ENCODE data around the gene ZNF611. TPM values are rescaled to one million over a fixed set of nuclear protein-coding genes. Genes with fewer than 3 reads are reported as not detected.
"Not testable (repeated sequence)": the region's sequence is repeated elsewhere in the genome, so short reads cannot be mapped to it uniquely, and the experiment has no call there.

Gene ZNF611
- total and polyA plus RNA-seq, 9 donors, result 4.9 to 10.5 (median 7.1) TPM

GRCh38 chr19:52687684-52688083, 47.2 kb downstream of the ZNF611 start:
- DNase-seq, result no peak
- Histone ChIP-seq H3K27ac (ENCODE audit: low read length) (no peak overlapping the region), H3K36me3 (ENCODE audit: control insufficient read depth, insufficient read depth, low read length) (peaks cover 1% of the 10 kb centered on the region), H3K4me1 (ENCODE audit: control insufficient read depth, insufficient read depth, low read length) (peaks cover 7% of the 10 kb centered on the region), H3K9me3 (replicated peaks; ENCODE audit: control insufficient read depth, low read depth, low read length) (no peaks in the 10 kb centered on the region), H3K4me3 (ENCODE audit: low read length) (no peak overlapping the region), H3K27me3 (ENCODE audit: control insufficient read depth, insufficient read depth, low read length) (no peaks in the 10 kb centered on the region)
- WGBS (ENCODE audit: insufficient coverage), result no CpG with 5 or more reads among the region's 3 CpGs

- Histone ChIP-seq H3K27me3 (ENCODE audit: control insufficient read depth, insufficient read depth, low read length) (no peaks in the 10 kb centered on the region), H3K36me3 (ENCODE audit: control insufficient read depth, insufficient read depth, low read length) (peaks cover 3% of the 10 kb centered on the region), H3K4me1 (ENCODE audit: control insufficient read depth, insufficient read depth, low read length) (no peaks in the 10 kb centered on the region), H3K9me3 (replicated peaks; ENCODE audit: control insufficient read depth, low read depth, low read length) (no peaks in the 10 kb centered on the region), H3K27ac (ENCODE audit: low read length) (no peak overlapping the region), H3K4me3 (ENCODE audit: low read length) (no peak overlapping the region)
- no CpG with 5 or more reads among the region's 1 CpG for WGBS (ENCODE audit: insufficient coverage)
- no peak for DNase-seq
Observed at GRCh38 chr19:52685811-52686210, 49.0 kb downstream of the ZNF611 start.

DNA sequence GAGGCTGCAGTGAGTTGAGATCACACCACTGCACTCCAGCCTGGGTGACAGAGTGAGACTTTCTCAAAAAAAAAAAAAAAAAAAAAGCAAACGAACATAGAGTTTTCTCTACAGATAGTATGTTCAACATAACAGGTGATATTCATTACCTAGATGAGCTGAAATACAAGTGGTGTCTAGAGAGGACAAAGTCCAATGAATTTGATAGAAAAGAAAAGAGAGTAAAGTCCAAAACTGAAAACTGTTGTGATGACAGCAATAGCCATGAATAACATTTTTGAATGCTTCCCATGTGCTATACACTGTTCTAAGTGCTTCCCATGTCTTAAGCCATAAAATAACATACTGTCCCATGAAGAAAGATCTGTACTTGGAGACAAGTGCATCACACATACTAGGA, 53.6 kb downstream of the ZNF611 start:
- peaks cover 10% of the 10 kb centered on the region for H3K36me3 ChIP-seq (ENCODE audit: control insufficient read depth, insufficient read depth, low read length)
- WGBS (ENCODE audit: insufficient coverage), result no CpG with 5 or more reads among the region's 1 CpG
- not testable (repeated sequence) for H3K27me3 ChIP-seq (ENCODE audit: control insufficient read depth, insufficient read depth, low read length); H3K9me3 ChIP-seq (replicated peaks; ENCODE audit: control insufficient read depth, low read depth, low read length); H3K27ac ChIP-seq (ENCODE audit: low read length); H3K4me3 ChIP-seq (ENCODE audit: low read length); H3K4me1 ChIP-seq (ENCODE audit: control insufficient read depth, insufficient read depth, low read length); DNase-seq

- H3K36me3 ChIP-seq (ENCODE audit: control insufficient read depth, insufficient read depth, low read length), result peaks cover 10% of the 10 kb centered on the region
- no peak for DNase-seq
- H3K9me3 ChIP-seq (replicated peaks; ENCODE audit: control insufficient read depth, low read depth, low read length), result no peaks in the 10 kb centered on the region
- H3K27me3 ChIP-seq (ENCODE audit: control insufficient read depth, insufficient read depth, low read length), result no peaks in the 10 kb centered on the region
- 94% methylated on average over 5 of the region's 5 CpGs for WGBS (ENCODE audit: insufficient coverage)
- no peak overlapping the region for H3K4me3 ChIP-seq (ENCODE audit: low read length)
- no peaks in the 10 kb centered on the region for H3K4me1 ChIP-seq (ENCODE audit: control insufficient read depth, insufficient read depth, low read length)
- no peak overlapping the region for H3K27ac ChIP-seq (ENCODE audit: low read length)
Observed at GRCh38 chr19:52679598-52679997, 55.2 kb downstream of the ZNF611 start.

DNA sequence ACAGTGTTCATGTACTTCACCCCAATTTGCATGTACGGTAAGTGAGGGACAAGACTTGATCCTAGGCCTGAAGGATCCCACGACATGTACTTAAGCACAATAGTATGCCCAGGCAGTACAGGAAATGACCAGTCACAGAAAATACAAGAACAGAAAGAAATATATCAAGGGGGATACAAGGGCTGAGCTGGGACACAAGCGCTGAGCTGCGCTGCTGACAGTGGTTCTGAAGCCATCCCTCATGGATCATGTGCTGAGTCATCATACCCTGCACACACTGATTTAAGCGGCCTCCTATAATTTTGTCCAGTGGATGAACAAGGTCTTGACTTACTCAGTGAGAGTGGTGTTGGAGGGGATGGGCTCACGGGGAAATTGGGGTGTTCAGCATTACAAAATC, 59.6 kb downstream of the ZNF611 start:
- H3K4me3 ChIP-seq (ENCODE audit: low read length); H3K27ac ChIP-seq (ENCODE audit: low read length); H3K4me1 ChIP-seq (ENCODE audit: control insufficient read depth, insufficient read depth, low read length); H3K36me3 ChIP-seq (ENCODE audit: control insufficient read depth, insufficient read depth, low read length); DNase-seq; H3K9me3 ChIP-seq (replicated peaks; ENCODE audit: control insufficient read depth, low read depth, low read length); H3K27me3 ChIP-seq (ENCODE audit: control insufficient read depth, insufficient read depth, low read length): not testable (repeated sequence)
- WGBS (ENCODE audit: insufficient coverage), result 93% methylated on average over 4 of the region's 6 CpGs

DNA sequence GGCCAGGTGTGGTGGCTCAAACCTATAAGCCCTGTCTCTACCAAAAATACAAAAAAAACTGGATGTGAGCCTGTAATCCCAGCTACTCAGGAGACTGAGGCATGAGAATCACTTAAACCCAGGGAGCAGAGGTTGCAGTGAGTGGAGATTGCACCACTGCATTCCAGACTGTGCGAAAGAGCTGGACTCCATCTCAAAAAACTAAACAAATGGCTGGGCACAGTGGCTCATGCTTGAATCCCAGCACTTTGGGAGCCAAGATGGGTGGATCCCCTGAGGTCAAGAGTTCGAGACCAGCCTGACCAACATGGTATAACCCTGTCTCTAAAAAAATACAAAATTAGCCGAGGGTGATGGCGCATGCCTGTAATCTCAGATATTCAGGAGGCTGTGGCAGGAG, 61.8 kb downstream of the ZNF611 start:
- H3K27ac ChIP-seq (ENCODE audit: low read length), result no peak overlapping the region
- H3K4me3 ChIP-seq (ENCODE audit: low read length), result no peak overlapping the region
- H3K4me1 ChIP-seq (ENCODE audit: control insufficient read depth, insufficient read depth, low read length), result no peaks in the 10 kb centered on the region
- no peaks in the 10 kb centered on the region for H3K36me3 ChIP-seq (ENCODE audit: control insufficient read depth, insufficient read depth, low read length)
- H3K9me3 ChIP-seq (replicated peaks; ENCODE audit: control insufficient read depth, low read depth, low read length), result no peaks in the 10 kb centered on the region
- WGBS (ENCODE audit: insufficient coverage), result 67% methylated on average over 1 of the region's 4 CpGs
- DNase-seq, result no peak
- H3K27me3 ChIP-seq (ENCODE audit: control insufficient read depth, insufficient read depth, low read length), result no peaks in the 10 kb centered on the region

DNA sequence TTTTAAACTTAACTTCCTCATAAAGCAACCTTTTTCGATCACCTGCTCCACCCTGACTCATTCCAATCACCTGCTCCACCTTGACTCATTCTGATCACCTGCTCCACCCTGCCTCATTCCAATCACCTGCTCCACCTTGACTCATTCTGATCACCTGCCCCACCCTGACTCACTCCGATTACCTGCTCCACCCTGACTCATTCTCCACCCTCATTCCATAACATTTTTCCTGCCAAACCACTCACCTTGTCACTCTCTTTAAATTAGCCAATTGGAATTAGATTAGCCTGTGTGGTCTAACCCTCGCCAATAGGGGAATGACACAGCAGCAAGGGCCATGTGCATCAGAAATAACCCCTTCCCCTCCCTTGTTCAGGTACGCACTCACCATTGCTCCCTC, 64.8 kb downstream of the ZNF611 start:
- H3K4me1 ChIP-seq (ENCODE audit: control insufficient read depth, insufficient read depth, low read length), result peaks cover 2% of the 10 kb centered on the region
- H3K27ac ChIP-seq (ENCODE audit: low read length), result no peak overlapping the region
- no peaks in the 10 kb centered on the region for H3K27me3 ChIP-seq (ENCODE audit: control insufficient read depth, insufficient read depth, low read length)
- no peak for DNase-seq
- H3K9me3 ChIP-seq (replicated peaks; ENCODE audit: control insufficient read depth, low read depth, low read length), result no peaks in the 10 kb centered on the region
- 97% methylated on average over 2 of the region's 4 CpGs for WGBS (ENCODE audit: insufficient coverage)
- no peaks in the 10 kb centered on the region for H3K36me3 ChIP-seq (ENCODE audit: control insufficient read depth, insufficient read depth, low read length)
- H3K4me3 ChIP-seq (ENCODE audit: low read length), result no peak overlapping the region

- no peaks in the 10 kb centered on the region for H3K9me3 ChIP-seq (replicated peaks; ENCODE audit: control insufficient read depth, low read depth, low read length)
- no peaks in the 10 kb centered on the region for H3K27me3 ChIP-seq (ENCODE audit: control insufficient read depth, insufficient read depth, low read length)
- DNase-seq, result no peak
- no peak overlapping the region for H3K4me3 ChIP-seq (ENCODE audit: low read length)
- WGBS (ENCODE audit: insufficient coverage), result 100% methylated on average over 1 of the region's 5 CpGs
- no peak overlapping the region for H3K27ac ChIP-seq (ENCODE audit: low read length)
- peaks cover 4% of the 10 kb centered on the region for H3K4me1 ChIP-seq (ENCODE audit: control insufficient read depth, insufficient read depth, low read length)
- H3K36me3 ChIP-seq (ENCODE audit: control insufficient read depth, insufficient read depth, low read length), result no peaks in the 10 kb centered on the region
Observed at GRCh38 chr19:52669586-52669985, 65.3 kb downstream of the ZNF611 start.

DNA sequence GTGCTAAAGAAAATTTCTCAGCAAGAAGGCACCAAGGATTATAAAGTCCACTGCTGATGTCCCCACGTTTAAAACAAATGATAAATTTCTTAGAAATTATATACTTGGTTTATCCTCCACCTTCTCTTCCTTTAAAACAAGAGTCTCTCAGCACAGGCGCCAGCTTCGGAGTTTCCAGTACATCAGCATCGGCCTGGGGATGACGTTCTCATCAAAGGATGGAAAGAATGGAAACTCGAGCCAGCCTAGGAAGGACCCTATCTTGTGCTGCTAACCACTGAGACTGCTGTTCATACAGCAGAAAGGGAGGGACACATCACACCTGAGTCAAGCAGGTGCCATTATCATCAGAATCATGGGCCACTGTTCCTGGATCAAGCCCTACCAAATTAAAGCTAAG, 66.9 kb downstream of the ZNF611 start:
- Histone ChIP-seq H3K27ac (ENCODE audit: low read length) (no peak overlapping the region), H3K27me3 (ENCODE audit: control insufficient read depth, insufficient read depth, low read length) (no peaks in the 10 kb centered on the region), H3K4me3 (ENCODE audit: low read length) (no peak overlapping the region), H3K9me3 (replicated peaks; ENCODE audit: control insufficient read depth, low read depth, low read length) (no peaks in the 10 kb centered on the region), H3K4me1 (ENCODE audit: control insufficient read depth, insufficient read depth, low read length) (peaks cover 4% of the 10 kb centered on the region), H3K36me3 (ENCODE audit: control insufficient read depth, insufficient read depth, low read length) (no peaks in the 10 kb centered on the region)
- no peak for DNase-seq
- 85% methylated on average over 5 of the region's 6 CpGs for WGBS (ENCODE audit: insufficient coverage)

DNA sequence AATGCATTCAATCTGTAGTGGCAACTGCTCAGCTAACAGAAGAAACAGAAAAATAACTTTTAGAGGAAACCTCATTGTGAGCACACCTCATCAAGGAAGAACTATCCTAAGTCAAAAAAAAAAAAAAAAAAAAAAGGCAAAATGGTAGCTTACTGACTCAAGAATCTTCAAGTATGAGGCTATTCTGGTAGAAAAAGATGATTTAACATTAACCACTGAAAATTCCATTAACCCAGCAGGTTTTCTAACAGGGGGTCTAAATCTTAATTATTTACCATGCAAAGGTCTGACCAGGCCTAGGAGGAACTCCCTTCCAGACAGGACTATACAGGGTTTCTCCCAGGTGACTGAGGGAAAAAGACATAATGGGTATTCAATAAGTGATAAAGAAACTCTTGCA, 68.3 kb downstream of the ZNF611 start:
- Histone ChIP-seq H3K27ac (ENCODE audit: low read length) (no peak overlapping the region), H3K4me1 (ENCODE audit: control insufficient read depth, insufficient read depth, low read length) (peaks cover 4% of the 10 kb centered on the region), H3K4me3 (ENCODE audit: low read length) (no peak overlapping the region), H3K36me3 (ENCODE audit: control insufficient read depth, insufficient read depth, low read length) (no peaks in the 10 kb centered on the region), H3K27me3 (ENCODE audit: control insufficient read depth, insufficient read depth, low read length) (no peaks in the 10 kb centered on the region), H3K9me3 (replicated peaks; ENCODE audit: control insufficient read depth, low read depth, low read length) (no peaks in the 10 kb centered on the region)
- no peak for DNase-seq

- no peak overlapping the region for H3K27ac ChIP-seq (ENCODE audit: low read length)
- WGBS (ENCODE audit: insufficient coverage), result 91% methylated on average over 4 of the region's 6 CpGs
- DNase-seq, result no peak
Observed at GRCh38 chr19:52665529-52665928, 69.3 kb downstream of the ZNF611 start.

More at GRCh38 chr19:52665529-52665928, 69.3 kb downstream of the ZNF611 start:
- Histone ChIP-seq H3K36me3 (ENCODE audit: control insufficient read depth, insufficient read depth, low read length) (peaks cover under 1% of the 10 kb centered on the region), H3K9me3 (replicated peaks; ENCODE audit: control insufficient read depth, low read depth, low read length) (no peaks in the 10 kb centered on the region), H3K27me3 (ENCODE audit: control insufficient read depth, insufficient read depth, low read length) (no peaks in the 10 kb centered on the region), H3K4me3 (ENCODE audit: low read length) (no peak overlapping the region), H3K4me1 (ENCODE audit: control insufficient read depth, insufficient read depth, low read length) (peaks cover 4% of the 10 kb centered on the region)
